NCI-H748 (cell line): ENCODE measurements around the gene LRPPRC.
A peak's percentile ranks its signal among the peaks of the same experiment; 100 is the strongest.

Experiments used
- DNase-seq: peaks from one replicate; lab custom pipeline; 2025; ENCODE audit not compliant: unreplicated experiment; lab: John Stamatoyannopoulos, UW

LRPPRC gene

DNA sequence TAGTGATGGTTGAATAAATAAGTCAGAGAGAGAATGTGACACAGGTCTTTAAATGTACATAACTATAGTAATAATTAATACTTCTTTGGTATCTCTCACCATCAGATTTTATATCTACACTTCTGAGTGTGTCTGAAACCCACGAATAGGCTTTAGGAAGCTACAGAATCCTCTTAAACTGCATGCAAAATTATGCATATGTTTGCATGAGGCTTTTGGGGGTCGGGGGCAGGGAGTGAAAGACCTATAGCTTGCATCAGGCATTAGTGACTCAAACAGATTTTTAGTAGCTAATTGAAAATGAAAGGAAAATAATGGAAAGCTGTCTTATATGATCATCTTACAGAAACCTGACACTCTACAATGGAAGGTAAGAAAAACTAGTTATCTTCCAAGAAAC is 14.9 kb downstream of the LRPPRC start:
- DNase-seq: no peak

DNA sequence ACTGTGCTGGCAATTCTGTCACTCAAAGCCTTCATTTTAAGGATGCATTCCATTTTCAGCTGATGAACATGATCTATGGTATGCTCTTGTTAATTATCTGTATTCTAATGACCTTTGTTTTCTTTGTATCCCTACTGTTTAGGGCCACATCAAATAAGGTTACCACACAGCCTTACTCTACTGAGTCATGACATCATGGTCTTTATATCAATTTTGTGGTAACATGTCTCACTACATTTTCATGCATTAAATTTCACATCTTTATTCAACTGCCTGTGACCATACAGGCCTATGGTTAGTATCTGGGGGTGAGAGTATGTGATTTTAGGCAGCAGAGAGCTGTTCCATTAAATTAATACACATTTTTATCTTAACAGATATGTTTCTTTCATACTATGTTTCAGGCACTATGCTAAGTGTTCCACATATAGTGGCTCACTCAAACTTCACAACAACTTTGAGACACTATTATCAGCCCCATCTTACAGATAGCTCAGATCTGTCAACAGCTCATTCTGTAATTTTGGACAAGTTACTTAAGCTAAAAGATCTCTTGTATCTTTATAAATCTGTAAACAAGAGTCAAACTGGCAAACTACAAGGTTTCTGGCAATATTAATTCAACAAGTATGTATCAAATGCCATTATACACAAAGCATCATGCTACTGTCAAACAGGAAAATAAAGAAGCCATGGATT is 18.0 kb downstream of the LRPPRC start:
- DNase-seq: no peak

DNA sequence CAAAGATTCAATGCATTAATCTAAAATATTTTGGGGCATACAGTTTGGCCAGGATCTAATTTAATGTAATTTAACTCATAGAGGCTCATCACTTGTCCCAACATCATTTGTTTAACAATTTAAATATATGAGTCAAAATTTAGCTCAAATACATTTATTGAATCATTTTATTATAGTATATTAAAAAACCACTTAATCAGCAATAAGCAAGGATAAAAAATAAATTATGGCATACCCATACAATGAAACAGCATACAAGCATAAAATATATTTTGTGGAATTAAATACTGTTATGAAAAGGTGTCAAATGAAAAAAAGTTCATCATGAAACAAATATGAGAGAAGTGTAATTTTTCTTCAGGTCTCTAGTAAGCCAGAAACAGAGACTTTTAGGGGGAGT is 34.9 kb downstream of the LRPPRC start:
- DNase-seq: no peak

DNA sequence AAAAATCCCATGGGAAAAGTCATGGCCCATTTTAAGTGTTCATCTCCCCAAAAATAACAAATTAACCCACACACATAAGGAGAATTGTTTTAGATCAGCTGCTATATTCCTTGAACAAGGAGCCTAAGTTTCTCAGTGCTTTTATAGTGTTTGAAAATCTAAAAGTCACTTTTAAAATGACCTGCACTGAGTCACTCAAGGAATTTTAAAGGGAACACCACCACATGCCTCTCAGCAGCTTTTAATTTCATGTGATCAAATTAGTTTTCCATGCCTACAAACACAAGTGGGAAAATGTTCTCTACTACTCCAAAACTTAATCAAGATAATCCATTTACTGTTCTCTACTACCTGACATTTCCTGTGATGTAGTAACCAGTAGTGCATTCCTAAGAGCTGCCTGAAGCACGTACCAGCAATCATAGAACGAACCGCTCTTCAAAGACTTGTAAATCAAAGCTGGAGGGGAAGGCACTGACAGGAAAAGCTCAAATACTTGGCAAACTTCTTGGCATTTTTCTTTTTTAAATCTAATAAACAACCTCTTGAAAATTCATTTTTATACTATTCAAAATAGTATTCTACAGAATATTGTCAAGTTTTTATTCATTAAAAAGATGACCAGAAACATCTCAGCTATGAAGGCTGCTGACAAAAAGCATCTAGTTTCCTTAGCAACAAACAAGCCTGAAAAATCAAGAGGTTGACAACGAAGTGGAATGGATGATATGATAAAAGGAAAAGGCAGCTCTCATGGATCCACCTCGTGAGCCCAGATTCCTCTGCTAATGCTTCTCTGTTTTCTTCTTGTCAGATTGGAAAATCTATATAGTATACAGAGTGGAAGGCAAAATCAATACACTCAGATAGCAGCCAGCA is 37.2 kb downstream of the LRPPRC start:
- no peak for DNase-seq

DNA sequence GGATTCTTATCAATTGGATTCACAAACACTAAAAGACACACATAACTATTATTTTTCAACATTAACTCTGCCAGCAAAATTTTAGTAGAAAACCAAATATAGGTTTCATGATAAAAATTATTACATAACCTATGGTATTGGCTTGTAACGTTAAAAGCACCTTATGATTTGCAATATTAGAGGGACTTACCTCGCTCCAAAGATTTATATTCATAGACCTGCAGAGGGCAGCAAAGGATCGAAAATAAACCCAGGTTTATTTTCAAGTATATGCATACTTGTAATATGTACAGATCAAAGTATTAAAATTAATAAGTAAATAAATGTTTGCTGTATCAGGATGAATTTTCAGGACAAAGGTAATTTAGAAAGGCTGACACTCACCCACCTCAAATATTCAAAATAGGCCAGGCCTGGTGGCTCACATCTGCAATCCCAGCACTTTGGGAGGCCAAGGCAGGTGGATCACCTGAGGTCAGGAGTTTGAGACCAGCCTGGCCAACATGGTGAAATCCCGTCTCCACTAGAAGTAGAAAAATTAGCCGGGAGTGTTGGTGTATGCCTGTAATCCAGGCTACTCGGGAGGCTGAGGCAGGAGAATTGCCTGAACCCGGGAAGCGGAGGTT is 45.3 kb downstream of the LRPPRC start:
- peak; percentile 24 for DNase-seq

DNA sequence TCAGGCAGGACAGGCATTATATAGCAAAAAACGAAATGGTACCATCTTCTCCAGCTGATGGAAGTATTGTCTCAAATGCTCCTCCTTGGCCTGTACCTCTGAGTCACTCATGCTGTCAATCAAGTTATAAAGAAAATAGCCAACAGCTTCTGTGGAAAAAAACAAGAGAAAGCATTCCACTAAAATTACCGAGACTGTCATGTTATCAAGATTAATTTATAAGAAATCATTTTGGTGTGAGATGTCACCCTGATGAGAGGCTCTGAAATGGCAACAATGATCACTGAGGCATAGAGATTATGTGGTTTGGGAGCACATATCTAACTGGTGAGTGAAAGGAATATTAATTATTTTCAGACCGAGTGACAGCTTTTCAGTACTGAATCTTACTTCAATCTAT is 47.4 kb downstream of the LRPPRC start:
- no peak for DNase-seq

DNA sequence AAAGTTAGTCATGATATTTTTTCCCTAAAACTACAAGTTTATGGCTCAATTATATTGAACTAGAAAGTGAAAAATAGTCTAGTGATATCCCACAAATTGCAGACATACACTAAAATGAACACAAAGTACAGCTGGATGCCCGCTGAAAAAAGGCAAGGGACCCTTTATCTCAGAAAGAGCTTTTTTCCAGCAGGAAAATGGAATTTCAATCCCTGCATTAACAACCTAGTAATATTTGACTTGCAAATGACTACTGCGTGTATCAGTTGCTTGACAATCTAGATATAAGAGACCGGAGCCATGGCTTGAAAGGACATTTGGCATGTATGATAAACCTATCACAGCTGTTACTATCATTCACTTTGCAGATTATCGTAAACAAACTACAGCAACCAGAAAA is 49.1 kb downstream of the LRPPRC start:
- no peak for DNase-seq

DNA sequence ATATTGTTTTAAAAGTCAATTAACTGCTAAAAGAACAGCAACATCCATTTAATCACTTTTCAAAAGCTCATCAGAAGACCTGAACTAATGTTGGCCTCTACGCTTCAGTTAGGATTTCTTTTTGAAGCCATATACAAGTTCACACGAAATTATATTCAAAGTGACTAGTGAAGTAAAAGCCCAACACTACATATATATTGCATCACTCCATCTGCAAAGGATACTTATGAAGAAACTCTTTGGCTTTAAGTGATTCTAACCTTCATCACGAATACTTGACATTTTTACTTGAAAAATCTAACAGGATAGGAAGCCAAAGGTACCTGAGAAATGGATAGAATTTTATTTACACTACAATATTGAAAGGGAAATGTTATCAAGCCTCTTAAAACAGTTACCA is 50.4 kb downstream of the LRPPRC start:
- DNase-seq: no peak

DNA sequence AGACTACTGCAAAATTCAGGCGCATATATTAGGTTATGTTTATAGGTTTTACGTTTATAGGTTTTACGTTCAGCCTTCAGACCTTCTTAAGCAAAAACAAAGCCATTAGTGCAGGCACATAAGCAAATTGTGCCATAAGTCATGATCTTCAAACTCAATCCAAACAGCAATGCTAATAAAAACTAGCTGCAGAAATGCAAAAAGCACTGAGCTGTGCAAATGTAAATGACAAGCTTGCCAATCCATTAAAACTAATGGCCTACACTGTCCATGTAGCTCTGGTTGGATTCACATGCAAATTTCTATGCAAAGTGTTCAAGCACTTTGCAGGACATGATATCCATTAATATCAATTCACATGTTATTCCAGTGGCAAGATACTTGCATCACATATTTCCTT is 50.9 kb downstream of the LRPPRC start:
- peak; percentile 15 for DNase-seq

DNA sequence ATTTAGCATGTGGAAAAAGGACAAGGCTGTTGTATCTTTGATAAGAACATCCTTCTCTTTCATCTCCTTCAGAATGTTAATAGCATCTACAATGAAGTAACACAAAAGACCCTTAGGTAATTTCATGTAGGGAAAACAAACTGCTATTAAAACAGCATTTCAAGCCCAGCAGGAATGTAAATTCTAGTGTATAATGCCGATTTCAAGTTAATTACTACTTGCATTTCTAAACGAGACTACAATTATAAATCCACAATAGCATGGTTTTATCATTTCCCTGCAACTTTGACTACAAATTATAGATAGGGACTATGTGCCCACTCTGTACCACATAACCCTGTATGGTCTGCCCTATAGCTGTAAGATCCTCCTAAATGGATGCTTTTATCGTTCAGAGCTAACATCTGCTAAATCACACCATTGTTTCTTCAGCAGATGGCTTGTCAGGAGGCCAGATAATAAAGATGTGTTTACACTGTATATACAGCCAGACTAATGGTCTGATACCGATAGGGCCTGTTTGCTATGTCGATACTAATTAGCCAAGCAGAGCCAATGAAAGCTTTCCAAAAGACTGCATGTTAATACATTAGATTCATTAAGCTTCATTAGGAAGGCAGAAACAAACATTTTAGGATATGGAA is 51.9 kb downstream of the LRPPRC start:
- DNase-seq: peak; percentile 96

DNA sequence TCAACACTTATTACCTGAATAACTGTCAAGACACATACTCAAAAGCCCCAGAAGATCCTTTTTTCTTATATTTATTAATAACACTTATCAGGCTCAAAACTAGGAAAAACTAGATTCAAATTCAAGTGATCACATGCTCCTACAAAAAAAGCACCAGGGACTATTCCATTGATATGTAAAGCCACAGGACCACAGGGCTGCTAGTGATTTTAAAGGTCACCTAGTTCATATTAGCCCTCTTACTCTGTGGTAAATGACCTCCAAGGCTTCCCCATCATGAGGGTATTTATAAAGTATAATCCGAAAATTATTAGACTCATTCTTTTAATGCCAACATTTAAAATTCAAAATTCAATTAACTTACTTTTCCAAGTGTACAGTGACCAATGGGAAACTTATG is 52.5 kb downstream of the LRPPRC start:
- peak; percentile 48 for DNase-seq

DNA sequence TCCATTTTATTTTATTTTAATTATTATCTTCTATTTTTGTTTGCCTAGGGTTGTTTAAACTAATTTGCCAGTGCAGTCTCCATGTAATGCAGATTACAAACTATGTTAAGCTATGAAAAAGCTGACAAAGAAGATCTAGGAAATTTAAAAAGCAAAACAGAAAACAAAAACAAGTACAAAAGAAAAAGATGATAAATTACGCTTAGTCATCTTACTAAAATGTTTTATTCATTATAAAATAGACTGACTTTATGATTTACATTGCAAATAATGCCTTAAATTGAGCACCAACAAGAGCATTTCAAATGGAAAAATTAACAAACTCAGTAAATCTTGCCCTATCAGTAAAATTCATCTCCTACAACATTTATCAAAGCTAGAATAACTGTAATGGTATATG is 52.9 kb downstream of the LRPPRC start:
- DNase-seq: no peak

DNA sequence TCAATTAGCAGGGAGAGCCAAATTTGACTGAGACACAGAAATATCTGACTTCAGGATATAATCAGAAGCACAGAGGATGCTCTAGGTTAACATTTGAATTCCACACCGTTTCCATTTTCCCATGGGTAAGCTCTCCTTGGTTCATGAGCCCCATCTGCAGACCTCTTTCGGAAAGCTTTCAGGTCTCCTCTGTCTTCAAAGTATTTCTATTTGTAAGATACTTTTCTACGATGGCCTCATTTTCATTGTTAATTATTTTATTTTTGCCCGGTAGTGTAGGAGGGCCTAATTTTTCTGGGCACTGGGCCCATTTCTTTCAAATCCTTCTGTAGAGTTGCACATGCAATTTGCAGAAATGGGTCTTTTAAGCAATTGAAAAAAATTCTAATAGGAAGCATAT is 53.8 kb downstream of the LRPPRC start:
- no peak for DNase-seq

DNA sequence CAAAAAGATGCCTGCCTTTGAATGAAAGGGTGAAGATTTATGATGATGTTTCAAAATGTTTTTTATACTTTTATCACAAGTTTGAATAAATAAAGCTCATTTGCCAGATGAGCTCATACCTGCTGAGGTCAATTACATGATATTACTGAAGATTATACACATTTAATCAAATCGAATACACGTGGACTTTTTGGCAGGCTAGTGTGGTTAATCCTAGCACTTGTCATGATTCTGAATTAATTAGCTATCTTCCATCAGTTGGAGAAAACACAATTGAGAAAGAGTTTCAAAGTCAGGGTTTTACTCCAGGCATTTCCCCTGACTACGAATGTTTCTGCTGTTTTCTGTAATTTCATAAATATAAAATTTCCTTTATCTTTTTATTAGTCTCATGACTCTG is 54.4 kb downstream of the LRPPRC start:
- no peak for DNase-seq

DNA sequence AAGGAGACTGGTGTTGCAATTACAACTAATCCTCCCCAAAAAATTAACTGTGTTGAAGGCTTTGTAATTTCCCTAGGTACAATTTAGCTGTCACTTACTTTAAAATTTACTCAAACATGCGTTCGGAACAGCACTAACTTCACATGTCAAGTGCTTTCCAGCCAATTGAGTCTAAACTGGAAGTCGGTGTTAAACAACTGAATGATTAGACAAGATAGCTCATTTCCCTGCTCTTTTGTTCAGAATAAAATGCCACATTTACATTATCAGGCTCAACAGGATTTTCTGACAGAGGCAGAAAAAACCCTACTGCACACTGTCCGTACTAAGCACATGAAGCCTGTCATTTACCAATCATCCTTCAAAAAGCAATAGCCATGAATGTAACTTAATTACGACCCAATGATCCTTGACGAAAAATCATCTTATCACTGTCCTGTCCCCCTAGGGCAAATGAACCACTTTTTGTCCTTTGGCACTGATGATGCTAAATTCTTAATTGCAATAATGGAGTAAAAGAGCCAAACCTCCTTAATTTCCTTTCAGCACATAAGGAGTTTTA is 56.0 kb downstream of the LRPPRC start:
- peak; percentile 49 for DNase-seq

DNA sequence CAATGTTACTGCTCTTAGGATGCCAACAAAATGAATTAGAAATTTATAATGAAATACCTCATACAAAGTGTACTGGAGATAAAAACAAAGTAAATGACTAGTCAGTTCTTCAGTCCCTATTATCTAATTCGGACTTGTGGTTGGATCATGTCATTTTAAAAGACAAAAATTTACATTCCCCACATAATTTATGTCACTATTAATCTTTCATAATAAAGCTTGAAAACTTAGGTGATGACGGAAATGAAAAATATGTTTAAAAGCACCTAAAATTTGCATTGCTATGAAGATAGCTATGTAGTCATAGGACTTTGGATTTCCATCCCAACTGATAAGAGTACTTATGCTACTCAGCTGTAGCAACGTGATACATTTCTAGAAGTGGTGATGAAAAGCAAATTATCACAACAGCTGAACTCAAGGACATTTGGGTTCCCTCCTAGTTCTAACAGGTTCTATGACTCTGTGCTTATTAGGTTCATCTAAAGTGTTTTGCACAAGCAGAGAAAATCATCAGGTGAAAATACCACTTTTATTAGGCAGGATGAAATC is 58.4 kb downstream of the LRPPRC start:
- no peak for DNase-seq

DNA sequence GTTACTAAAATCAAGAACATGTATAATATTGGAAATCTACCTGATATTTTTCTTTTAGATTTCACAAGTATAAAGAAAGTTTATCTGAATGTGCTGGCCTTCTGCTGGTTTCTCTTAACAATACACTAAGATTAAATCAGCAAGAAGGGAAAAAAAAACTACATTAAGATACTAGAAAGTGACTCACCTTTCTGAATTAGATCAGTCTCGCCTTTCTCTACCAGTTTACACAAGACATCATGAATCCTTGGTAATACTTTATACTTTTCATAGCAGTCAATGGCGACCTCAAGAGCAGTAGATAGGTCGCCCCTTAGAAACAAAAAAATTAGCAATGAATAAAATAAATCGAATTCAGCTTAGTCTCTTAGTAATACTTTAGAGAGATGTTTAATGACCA is 61.2 kb downstream of the LRPPRC start:
- no peak for DNase-seq

DNA sequence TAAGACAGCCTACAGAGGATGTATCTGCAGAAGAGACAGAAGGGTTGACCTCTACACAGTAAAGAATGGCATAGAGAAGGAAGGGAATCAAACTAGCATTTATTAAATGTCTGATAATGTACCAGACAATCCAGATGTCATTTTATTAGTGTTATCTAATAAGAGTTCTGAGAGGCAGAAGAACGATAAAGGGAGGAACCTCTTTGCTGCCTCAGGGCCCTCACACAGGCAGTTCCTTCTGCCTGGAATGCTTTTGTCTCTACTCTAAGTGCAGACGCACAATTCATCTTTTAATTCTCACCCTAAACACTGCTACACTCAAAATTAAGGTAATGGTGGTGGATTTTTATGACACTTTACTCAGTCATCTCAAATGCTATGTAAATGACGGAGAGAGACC is 64.5 kb downstream of the LRPPRC start:
- DNase-seq: no peak

DNA sequence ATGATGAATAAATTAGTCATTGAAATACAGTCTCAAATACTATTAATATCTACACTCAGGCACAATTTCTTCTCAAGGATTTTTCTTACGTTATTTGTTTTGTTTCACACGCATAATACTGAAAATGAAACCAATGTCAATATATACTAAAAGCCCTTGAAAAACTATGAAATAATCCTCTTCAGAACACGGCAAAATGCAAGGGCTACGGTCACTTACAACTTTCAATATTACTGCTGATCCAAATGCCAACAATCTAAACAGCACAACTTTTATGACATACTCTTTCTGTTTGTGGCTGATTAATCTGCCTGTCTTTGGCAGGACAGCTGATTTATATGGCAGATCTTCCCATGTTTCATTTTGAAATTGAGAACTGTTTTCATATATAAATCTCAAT is 68.3 kb downstream of the LRPPRC start:
- no peak for DNase-seq

DNA sequence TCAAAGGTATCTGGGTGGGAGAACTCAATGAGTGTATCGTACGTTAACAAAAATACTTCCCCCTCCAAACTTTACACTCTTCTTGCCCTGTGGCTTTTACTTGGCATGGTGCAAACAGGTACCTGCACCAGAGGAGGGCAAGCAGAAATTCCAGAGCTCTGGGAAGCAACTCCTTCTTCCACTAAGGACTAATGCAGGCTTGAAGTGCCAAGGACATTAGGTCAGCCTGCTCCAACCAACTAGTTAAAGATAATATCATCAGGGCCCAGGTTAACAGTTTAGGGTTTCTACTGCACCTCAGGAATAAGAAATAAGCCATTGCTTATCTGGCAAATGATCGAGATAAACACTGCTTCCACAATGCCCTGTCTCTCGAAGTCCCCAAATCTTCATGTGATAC is 70.4 kb downstream of the LRPPRC start:
- DNase-seq: no peak

DNA sequence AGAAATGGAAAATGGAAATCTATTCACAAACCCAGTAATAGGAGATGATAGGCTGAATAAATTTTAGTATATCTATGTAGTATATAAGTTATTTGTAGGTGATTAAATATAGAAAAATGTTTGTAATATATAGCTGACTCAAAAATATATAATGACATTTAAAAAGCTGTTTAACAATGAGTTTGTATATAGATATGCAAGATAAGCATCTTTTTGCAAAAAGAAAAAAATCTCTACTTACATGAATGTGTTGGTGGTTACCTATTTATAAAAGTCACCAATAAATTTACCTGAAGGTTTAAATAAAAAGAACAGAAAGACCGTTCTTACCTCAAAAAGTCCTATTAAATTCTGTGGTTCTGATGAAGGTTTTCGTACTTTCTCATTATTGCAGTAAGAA is 71.3 kb downstream of the LRPPRC start:
- no peak for DNase-seq
